ENCODE results near the gene GLIS1.

Gene GLIS1

GRCh38 chr1:53633073-53633704, 105.8 kb downstream of the GLIS1 start:
- no peak overlapping the region for H3K4me3 ChIP-seq
- H3K27ac ChIP-seq = no peak overlapping the region
- peak; percentile 43 for DNase-seq (ENCODE audit: low spot score)
- no peak for TF ChIP-seq CTCF (IDR thresholded peaks at IDR 0.05)

DNA sequence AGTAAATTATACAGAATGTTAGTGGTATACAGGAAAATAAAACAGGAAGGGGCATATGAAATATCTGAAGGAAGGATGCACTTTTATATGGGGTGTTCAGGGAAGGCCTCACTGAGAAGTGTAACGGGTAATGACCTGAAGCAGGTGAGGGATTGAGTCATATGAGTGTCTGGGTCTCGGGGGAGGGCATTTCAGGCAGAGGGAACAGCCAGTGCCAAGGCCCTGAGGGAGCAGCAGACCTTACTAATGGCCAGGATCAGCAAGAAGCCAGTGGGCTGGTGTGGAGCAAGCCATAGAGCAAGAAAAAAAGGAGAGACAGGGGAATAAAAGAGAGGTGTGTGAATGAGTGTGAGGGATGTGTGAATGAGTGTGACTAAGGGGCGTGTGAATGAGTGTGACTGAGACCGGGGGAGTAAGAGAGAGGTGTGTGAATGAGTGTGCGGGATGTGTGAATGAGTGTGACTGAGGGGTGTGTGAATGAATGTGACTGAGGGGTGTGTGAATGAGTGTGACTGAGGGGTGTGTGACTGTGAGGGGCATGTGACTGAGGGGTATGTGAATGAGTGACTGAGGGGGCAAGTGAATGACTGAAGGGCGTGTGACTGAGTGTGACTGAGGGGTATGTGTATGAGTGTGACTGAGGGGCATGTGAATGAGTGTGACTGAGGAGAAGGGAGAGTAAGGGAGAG, 107.2 kb downstream of the GLIS1 start:
- DNase-seq (ENCODE audit: low spot score) = no peak
- H3K27ac ChIP-seq = no peak overlapping the region
- no peak for TF ChIP-seq CTCF (IDR thresholded peaks at IDR 0.05)
- no peak overlapping the region for H3K4me3 ChIP-seq

GRCh38 chr1:53629101-53629691, 109.8 kb downstream of the GLIS1 start:
- no peak for TF ChIP-seq CTCF (IDR thresholded peaks at IDR 0.05)
- Histone ChIP-seq H3K4me3 (no peak overlapping the region), H3K27ac (no peak overlapping the region)
- DNase-seq (ENCODE audit: low spot score) = peak; percentile 53

GRCh38 chr1:53628286-53628955, 110.5 kb downstream of the GLIS1 start:
- TF ChIP-seq CTCF (IDR thresholded peaks at IDR 0.05) = no peak
- DNase-seq (ENCODE audit: low spot score) = peak; percentile 68
- H3K27ac ChIP-seq = no peak overlapping the region
- no peak overlapping the region for H3K4me3 ChIP-seq

- no peak for TF ChIP-seq CTCF (IDR thresholded peaks at IDR 0.05)
- Histone ChIP-seq H3K27ac (no peak overlapping the region), H3K4me3 (no peak overlapping the region)
- no peak for DNase-seq (ENCODE audit: low spot score)
These were observed 111.3 kb downstream of the GLIS1 start for GRCh38 chr1:53627666-53628065.

GRCh38 chr1:53627031-53627430, 111.9 kb downstream of the GLIS1 start:
- H3K4me3 ChIP-seq = no peak overlapping the region
- peak; percentile 62 for DNase-seq (ENCODE audit: low spot score)
- H3K27ac ChIP-seq = no peak overlapping the region
- no peak for TF ChIP-seq CTCF (IDR thresholded peaks at IDR 0.05)

Measured in coronary artery (tissue), 2 donors.